HG03108 (cell line): ENCODE measurements around the gene ZNF407.
"Not testable (repeated sequence)": the region's sequence is repeated elsewhere in the genome, so short reads cannot be mapped to it uniquely, and the experiment has no call there.

Experiments
- ATAC-seq: cut with Tn5 transposase; IDR thresholded peaks from one replicate; pipeline ENCODE4 v1.9.1; 2021; ENCODE audit warnings: moderate library complexity; ENCODE audit not compliant: unreplicated experiment

Gene ZNF407

DNA sequence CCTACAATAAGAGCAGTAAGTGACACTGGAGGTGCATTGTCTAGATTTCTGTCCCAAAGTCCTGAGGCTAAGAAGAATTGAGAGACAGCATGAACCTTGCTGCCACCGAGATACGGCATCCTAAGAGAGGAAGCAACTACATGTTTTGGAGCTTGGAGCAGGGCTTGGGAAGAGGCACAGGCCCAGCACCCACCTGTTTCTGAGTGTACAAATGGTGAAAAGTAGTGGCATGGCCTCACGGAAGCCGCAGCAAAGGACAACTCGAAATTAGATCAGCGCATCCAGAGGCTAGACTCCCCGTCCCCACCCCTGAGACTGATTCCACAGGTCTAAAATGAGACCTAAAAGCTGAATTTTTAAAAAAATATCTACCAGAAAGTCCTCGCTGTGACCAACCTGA lies 483.8 kb downstream of the ZNF407 start:
- ATAC-seq = no peak

DNA sequence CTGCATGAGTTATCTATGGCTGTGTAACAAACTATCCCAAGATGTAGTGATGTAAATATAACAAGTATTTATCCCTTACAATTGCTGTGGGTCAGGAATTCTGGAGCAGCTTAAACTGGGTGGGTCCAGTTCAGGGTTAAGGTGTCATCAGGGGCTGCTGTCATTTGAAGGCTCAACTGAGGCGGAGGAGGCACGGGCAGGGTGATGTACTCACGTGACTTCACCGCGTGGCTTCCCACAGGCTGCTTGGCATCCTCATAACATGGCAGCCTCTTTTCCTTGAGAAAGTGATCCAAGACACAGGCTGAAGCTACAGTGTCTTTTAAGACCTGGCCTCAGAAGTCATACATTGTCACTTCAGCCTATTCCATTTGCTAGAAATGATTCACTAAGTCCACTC lies 485.5 kb downstream of the ZNF407 start:
- ATAC-seq = no peak

DNA sequence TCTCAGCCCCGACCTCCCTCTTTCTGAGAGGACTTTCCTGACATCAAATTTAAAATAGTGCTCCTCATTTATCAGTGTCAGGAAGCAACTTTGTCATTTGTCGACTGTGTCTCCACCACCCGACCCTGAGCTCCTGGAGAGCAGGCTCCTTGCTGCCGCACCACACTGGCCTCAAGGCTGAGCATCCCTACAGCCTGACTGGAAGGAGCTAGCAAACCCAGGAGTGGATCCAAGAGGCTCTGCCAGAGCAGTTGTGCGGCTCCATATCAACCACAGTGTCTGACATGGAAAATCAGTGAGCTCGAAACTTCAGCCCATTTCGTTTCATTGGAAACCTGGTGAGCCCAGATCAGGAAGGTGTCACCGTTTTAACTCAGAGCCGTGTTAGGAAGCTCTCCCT lies 486.1 kb downstream of the ZNF407 start:
- no peak for ATAC-seq

DNA sequence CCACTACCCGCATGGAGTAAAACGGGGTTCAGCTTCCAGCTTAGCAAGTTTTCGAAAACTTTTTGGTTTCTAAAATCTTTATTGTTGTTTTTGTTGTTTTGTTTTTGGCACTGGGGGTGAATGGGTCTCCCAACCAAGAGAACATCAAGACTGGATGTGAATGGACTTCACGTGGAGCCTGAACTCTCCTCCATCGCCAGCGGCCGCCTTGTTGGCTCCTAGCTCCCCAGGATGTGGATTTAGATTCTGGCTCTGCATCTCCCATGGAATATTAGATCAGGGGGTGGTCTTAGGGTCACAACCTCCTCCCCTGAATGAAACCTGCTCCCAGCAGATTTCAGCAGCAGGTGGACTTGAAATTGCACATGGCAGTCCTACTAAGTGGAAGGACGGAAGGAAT lies 488.0 kb downstream of the ZNF407 start:
- ATAC-seq = not testable (repeated sequence)

DNA sequence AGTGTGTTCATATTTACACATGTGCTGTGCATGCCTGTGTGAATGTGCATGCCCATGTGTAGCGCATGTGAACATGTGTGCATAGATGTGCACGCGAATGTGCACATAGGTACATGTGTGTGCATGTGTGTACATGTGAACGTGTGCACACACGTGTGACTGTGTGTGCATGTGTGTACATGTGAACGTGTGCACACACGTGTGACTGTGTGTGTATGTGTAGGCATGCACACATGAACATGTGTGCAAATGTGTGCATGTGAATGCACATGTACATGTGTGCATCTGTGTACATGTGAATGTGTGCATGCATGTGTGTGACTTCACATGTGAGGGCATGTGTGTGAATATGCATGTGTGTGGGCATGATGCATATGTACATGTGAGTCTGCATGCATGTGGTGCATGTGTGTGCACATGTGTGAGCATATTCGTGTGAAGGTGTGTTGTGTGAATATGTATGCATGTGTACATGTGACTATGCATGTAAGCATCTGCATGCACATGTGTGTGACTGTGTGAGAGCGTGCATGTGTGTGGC lies 488.9 kb downstream of the ZNF407 start:
- no peak for ATAC-seq

DNA sequence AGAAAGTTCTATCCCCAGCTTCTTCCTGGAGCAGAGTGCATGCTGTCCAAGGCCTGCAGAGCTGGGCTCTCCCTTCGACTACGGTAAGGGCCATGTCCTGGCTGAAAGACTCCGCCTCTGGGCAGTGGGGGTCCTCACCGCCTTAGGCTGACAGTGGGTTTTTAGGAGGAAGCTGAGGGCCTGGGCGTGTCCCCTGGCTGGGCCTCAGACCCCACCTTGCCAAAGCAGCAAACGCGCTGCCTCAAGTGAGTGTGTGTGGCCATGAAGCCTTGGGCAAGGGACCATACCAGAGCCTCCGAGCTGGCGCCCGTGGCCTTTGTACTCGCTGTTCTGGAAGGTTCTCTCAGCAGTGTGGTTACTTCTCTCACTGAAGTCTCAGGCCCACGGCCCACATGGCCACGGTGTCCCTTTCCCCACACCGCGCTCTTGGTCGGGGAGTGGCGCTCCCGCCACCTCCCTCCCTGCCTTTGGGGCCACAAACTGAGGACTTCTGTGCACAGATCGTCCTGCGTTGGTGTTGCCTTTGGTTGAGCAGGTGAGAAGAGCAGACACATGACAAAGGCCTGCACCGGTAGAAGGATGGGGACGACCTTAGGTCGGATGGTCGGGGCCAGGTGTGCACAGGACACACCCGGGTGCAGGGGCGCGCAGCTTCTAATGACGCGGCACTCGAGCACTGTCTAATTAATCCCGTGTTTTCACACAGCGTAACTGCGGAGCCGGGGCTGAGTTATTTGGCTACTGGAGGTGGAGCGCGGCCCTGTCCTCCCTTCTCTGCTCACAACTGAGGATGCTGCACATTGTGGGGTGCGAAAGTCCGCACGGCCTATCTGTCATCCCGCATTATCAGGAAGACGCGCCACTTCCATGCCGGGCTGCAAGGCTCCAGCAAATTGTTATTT lies 489.7 kb downstream of the ZNF407 start:
- no peak for ATAC-seq

DNA sequence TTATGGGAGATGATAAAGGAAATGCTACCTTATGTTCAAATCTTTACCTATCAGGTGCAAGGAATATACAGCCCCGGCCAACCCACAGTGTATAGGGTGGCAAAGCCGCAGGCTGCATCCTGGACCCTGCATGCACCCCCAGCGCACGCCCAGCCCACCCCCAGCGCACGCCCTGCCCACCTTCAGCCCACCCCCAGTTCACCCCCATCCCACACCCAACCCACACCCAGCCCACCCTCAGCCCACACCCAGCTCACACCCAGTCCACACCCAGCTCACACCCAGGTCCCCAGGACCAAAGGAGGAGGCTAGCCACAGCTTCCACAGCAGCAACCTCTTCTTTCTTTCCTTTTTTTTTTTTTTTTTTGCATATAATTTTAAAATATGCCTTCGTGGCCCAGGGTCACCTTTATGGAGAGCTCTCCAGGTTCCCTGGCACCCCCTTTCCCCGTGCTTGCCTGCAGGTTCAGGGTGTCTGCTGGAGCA lies 490.4 kb downstream of the ZNF407 start:
- no peak for ATAC-seq

DNA sequence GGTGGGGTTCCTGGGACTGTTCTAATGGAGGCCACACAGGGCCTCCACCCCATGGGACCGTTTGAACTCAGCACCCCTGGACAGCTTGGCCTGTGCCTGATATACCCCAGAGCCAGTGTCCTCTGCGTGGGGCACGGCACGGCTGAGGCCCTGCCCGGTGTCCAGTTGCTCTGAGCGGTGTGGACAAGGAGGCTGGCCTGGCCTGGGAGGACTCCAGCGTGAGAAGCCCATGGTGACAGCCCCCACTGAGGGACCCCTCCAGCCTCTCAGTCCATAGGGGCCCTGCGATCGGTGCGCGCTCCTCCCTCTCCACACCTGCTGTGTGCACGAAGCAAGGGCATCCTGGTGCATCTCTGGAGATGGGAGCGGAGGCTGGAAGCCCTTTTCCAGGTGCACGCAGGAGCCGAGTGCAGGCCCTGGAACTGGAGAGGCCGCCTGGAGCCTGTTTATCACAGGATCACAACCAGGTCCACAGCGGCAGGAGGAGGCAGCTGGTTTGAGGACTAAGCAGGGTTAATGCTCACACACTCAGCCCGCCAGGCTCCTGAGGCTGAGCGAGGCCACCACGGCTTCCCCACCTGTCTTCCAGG lies 491.0 kb downstream of the ZNF407 start:
- no peak for ATAC-seq

DNA sequence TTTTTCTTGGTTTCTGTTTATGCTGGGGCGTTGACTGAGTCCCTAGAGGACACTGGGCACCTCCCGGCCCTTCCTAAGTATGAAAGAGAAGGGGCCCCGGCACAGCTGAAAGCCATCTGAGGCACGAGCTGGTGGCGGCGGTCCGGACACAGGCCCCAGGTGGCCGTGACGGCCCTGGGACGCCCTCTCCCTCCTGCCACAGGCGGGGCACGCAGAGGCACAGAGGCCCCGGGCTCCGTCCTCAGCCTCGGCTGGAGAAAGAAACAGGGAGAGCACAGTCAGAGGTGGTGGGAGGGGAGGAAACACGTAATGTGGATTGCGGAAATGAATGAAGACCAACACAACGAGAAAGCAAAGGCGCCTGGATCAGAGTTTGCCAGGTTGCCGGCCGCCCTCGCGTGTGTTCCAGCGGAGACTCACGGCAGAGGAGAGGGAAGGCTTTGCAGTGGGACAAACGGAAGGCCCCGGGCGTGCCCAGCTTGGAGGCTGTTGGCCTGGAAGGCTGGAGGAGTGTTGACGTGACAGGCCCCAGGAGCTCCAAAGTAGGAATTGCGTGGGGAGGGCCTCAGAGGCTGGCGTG lies 492.2 kb downstream of the ZNF407 start:
- no peak for ATAC-seq

DNA sequence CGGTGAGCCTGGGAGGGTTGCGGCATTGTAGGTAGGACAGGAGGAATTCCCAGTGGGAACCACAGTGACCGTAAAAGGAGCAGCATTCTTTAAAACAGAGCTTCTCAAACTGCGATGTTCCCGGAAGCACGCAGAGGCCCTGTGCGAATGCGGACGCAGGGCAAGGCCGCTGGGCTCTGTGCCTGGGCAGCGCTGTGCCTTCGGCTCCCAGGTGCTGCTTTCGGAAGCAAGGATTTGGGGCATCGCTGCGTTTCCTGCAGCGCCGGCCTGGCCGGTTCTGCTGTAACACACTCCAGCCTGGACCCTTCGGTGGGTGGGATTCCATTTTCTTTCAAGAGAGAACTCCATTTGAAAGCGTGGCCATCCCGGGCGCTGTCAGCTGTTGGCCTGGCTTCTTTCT lies 492.7 kb downstream of the ZNF407 start:
- no peak for ATAC-seq

DNA sequence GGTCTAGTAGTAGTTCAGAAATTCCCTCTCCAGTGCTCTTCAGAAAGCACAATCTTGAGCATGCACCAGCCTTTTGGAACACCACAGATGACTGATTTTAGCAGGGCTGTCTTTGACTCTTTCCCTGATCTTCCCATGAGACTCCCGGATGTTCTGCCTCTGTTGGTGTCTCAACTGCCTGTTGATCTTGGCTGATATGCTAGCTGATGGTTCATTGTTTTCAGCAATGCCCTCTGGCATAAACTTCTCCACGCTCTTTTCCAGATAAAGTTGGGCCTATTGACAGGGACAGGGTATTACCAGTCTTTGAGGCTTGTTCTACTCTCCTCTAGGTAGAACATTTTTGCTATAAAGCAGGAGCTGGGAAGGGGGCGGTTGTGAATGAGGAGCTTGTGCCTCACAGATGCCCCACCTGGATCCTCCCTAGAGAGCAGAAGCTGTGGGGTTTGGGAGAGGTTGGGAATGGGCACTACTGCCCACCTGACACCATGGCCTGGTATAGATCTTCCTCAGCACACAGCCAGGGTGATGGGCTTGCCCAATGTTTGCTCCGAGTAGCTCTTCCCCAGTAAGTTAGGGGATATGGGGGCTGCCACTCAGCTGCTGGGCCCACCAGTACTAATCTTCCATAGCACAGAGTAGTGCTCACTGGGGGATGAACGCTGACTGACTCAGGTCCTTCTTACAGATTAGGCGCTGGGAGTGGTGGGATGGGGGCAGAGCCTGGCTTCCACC lies 500.0 kb downstream of the ZNF407 start:
- ATAC-seq = no peak

DNA sequence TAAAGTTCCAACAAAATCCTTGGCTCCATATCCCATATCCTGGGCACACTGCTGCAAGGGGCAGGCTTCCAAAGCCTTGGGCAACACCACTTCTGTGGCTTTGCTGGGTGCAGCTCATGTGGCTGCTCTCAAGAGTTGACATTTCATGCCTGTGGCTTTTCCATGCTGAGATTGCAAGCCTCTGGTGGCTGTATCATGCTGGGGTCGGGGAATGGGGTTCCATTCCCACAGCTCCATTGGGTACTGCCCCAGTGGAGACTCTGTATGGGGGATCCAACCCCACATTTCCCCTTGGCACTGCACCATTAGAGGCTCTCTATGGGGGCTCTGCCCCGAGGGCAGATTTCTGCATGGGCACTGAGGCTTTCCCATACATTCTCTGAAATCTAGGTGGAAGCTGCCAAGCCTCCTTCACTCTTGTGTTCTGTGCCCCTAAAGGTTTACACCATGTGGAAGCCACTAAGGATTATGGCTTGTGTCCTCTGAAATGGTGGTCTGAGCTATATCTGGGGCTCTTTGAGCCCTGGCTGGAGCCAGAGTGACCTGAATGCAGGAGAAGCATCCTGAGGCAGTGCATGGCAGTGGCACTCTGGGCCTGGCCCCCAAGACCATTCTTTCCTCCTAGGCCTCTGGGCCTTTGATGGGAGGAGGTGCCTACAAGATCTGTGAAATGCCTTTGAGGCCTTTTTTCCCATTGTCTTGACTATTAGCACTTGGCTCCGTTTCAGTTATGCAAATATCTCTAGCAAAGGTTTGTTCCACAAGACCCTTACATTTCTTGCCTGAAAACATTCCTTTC lies 503.4 kb downstream of the ZNF407 start:
- no peak for ATAC-seq

DNA sequence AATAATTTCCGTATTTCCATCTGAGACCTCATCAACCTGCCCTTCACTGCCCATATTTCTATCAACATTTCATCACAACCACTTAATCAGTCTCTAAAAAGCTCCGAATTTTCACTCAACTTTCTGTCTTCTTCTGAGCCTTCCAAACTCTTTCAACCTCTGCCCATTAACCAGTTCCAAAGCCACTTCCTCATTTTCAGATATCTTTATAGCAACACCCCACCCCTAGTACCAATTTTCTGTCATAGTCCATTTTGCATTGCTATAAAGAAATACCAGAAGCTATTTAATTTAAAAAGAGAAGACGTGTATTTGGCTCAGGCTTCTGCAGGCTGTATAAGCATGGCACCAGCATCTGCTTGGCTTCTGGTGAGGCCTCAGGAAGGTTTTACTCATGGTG lies 504.2 kb downstream of the ZNF407 start:
- no peak for ATAC-seq

DNA sequence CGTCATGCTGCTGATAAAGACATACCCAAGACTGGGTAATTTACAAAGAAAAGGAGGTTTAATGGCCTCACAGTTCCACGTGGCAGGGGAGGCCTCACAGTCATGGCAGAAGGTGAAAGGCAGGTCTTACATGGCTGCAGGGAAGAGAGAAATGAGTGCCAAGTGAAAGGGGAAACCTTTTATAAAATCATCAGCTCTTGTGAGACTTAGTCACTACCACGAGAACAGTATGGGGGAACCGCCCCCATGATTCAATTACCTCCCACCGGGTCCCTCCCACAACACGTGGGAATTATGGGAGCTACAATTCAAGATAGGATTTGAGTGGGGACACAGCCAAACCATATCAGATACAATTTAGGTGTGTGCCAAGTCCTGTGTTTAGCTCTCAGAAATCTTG lies 506.4 kb downstream of the ZNF407 start:
- not testable (repeated sequence) for ATAC-seq

DNA sequence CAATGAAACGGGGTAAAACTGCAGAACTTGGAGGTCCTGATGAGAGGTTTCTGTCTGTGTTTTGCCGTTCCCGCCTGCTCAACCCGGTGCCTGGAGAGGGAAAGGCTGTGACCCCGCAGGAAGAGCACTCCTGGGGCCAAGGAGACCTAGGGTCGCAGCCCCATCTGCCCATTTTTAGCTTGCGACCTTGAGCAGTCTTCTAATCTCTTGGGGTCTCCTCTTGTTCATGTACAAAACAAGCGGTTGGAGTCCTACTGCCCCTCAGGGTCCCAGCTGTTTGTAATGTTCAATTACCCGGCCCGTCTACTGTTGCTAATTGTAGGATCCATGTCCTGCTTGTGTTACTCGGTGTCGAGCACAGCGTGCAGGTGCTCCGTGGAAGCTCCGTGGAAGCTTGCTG lies 506.8 kb downstream of the ZNF407 start:
- no peak for ATAC-seq

DNA sequence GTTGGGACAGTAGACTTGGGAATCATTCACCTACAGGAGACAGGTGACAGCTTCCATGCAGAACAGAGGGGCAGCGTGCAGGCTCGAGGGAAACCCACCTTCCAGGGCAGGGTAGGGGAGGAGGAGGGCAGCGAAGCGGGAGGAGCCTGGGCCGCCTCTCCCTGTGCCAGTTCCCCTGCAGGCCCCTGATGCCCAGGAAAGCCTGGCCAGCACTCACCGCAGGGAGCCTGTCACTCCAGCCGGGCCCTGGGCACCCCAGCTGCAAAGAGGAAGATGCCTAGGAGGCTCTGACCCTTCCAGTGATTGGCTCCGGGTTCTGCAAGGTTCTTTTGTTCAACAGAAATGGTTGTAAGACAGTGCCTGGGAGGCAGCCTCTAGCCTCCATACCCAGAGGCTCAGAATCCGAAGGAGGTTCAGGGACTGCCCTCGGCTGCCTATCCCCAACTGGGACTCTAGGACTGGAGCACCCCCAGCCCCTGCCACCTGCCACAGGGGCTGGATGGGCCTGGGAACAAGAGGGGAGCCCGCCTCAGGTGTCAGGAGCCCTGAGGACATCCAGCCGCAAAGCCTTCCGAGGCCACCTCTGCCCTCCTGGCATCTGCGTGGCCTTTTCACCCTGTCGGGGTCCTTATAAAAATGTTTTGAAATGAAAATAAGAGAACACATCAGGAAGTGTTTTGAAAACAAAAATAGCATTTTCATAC lies 508.0 kb downstream of the ZNF407 start:
- no peak for ATAC-seq

DNA sequence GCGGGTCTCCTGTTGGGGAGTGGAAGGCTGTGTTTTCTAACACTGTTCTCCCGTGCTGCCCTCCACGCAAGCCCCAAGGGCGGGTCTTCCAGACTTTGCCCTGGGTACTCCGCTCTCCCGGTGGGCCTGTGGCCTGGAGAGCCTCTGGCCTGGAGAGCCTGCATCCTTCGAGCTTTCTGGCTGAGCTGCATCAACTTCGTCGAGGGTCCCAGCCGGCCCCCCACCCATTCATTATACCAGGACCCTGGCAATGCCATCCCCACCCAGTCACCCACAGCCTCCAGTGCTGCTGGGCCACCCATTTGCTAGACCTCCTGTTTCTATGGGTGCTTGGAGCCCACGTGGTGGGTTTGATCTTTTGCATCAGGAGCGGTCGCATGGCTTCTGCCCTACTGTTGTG lies 509.1 kb downstream of the ZNF407 start:
- no peak for ATAC-seq

DNA sequence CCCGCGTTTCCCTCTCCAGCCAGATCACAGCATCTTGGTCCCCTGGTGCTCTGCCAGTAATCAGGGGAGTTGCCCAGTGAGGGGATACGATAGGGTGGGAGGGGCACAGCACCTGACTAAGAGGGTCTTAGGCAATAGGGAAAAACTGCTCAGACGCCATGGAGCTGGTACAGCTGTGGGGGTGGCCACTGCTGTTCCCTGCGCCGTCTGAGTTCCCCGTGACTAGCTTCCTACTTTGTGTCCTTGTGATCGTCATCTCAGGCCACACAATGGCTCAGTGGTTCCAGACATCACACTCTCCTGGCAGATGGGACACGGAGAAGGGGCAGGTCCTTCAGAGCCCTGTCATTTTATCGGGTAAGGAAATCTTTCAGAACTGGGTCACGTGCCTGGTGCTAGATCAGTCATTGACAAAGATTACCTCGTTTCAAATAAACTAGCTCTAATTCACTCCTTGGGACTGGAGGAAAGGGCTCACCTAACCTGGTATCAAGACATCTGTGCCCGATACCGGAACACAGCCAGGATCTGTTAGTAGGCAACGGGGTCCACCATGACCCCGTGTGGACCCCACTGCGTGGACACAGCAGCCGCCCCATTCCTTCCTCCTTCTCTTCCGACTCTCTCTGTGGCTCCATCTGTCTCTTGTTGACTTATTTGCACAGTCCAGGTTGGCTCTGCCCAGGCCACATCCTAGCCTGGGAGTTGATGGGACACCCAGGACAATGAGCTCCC lies 509.7 kb downstream of the ZNF407 start:
- ATAC-seq = no peak

DNA sequence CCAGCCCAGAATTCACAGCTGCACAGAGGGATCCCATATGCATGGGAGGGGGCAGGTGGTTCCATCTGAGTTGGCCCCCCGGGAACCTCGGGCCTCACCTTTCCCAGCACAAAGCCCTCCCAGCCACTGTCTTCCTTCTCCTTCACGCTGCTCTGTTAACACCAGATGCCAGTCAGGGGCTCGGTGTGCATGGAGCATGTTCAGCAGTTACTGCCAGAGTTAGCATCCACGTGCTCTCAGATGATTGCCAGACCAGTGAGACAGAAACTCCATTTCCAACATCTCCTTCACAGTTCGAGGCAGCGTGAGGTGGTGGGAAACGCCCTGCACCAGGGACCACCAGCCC lies 510.2 kb downstream of the ZNF407 start:
- ATAC-seq = no peak
